H1 (cell line): ENCODE data around the gene CRB2.

Source experiments
- EP300 ChIP-seq, 2 experiments: IDR thresholded peaks; 1 replicate in 1 of 2; 2 replicates in 1 of 2; pipeline ENCODE4 v1.6.1; 2011 to 2012; ENCODE audit warnings: low read depth in 2 of 2, low read length in 2 of 2, mild to moderate bottlenecking in 2 of 2, borderline replicate concordance in 1 of 2, inconsistent platforms in 1 of 2, moderate library complexity in 1 of 2
- NANOG ChIP-seq: IDR thresholded peaks from 2 replicates; pipeline ENCODE4 v1.6.1; 2011; ENCODE audit warnings: low read length, low read depth, mild to moderate bottlenecking, inconsistent platforms; ENCODE audit not compliant: insufficient read depth, poor library complexity, severe bottlenecking
- POLR2AphosphoS5 ChIP-seq: IDR thresholded peaks from 2 replicates; pipeline ENCODE4 v1.6.1; 2011; ENCODE audit warnings: low read depth, low read length
- POU5F1 ChIP-seq: IDR thresholded peaks from 2 replicates; pipeline ENCODE4 v1.6.1; 2011; ENCODE audit warnings: low read depth, mild to moderate bottlenecking, low read length, moderate library complexity

GRCh38 chr9:123369296-123369695, 13.3 kb downstream of the CRB2 start:
- TF ChIP-seq NANOG, result no peak
- no peak for TF ChIP-seq POLR2AphosphoS5
- TF ChIP-seq POU5F1, result no peak
- no peak for TF ChIP-seq EP300 (IDR thresholded peaks at IDR 0.05; ENCODE audit: borderline replicate concordance in 1 of 2, low read depth in 2 of 2, low read length in 2 of 2)
